GM21576 (cell line): ENCODE results near the gene NUDT1.

Experiments
- ATAC-seq: cut with Tn5 transposase; IDR thresholded peaks from one replicate; pipeline ENCODE4 v1.9.1; 2021; ENCODE audit warnings: mild to moderate bottlenecking, moderate library complexity; ENCODE audit not compliant: unreplicated experiment

The NUDT1 gene

DNA sequence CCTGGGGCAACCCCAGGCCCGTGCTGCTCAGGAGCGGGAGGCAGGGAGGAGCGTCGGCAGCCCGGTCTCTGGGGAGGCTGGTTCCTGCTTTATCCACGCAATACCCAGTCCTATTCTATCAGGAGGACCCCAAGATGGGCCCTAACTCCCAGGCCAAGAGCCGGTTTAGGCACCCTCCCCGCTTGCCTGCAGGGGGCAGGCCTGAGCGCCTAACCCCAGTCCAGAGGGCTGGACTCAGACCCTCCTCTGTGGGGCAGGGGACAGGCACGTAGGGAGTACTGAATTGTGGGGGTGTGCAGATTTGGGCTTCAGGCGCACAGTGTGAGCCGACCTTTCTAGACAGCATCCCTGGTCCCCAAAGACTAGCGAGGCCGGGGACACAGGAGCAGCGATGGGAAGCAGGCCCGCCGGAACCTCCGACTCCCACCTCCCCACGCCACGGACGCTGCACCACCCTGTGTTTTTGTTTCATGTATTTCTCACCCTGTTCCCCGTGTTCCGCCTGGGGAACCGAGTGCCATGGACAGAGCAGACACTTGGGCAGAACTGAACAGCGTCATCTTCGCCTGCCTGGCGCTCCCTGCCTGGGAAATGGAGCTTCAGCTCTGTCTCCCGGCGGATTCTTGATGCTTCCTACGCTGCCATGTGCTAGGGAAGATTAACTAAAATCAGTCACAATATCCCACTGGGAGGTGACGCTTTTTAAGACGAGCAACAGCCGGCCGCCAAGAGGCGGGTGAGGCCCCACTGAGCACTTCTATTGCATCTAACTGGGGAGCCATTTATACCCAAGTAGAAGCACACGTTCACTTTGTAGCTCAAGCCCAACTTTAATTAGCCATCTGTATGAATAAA is 5.3 kb downstream of the NUDT1 start:
- no peak for ATAC-seq

DNA sequence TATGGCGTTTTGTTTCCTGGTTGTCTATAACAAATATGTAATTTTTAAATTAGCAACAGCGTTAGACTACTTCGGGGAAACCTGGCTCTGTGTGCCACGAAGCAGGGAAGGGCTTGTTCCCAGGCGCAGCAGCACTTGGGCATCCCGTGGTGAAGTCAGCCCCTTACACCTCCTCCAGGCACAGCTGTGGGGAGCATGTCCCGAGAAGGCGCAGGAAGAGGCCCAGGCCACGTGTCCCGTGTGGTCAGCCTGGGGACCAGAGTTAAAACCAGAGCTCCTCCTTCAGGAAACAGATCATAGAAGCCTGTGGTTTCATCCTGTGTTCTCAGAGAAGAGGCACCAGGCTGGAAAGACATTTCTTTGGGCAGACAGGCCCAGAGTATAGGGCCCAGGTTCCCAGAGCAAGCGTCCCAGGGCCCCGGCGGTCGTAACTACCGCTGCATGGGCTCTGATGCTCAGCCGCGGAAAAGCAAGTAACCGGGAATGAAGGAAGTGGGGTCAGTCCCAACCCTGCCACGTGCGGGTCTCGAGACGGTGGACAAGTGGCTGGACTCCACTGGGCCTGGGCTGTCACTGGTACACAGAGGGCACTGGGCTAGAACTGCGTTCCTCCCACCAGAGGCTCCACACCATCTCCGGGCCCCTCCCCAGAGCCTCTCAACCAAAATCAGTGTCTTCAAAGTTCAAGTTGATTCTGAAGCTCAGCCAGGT is 7.1 kb downstream of the NUDT1 start:
- peak; percentile 62 for ATAC-seq

DNA sequence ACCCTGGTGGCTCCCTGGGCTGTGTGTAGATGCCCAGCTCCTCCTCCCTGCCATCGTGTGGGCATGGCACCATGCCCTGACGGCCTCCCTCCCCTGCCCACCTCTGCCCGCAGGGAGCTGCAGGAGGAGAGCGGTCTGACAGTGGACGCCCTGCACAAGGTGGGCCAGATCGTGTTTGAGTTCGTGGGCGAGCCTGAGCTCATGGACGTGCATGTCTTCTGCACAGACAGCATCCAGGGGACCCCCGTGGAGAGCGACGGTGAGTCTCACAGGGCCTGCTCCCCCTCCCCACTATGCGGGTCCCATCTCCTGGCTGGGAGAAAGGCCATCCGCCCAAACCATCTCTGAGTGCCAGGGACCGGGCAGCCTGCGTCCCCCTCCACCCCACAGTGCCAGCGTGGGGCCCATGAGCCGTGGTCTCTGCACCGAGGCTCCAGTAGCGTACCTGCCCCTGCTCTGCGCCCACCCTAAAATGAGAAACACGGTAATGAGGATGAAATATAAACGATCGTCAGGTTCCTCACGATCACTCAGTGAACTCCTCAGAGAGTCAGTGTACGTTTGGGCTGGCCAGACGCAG is 7.8 kb downstream of the NUDT1 start:
- ATAC-seq, result no peak

DNA sequence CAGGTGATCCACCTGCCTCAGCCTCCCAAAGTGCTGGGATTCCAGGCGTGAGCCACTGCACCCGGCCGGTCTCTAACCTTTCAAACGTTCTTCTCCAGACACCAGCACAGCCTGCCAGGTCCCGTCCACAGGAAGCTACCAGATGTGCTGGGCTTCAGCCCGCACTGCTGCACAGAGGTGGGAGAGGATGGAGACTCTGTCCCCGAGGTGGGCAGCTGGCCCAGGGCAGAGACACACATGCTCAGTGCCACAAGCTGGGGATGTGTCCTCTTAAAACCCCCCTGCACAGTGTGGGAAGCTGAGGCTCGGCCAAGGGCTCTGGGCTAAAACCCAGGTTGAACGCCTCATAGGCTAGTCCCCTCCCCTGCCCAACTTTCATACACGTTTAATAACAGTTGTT is 9.4 kb downstream of the NUDT1 start:
- no peak for ATAC-seq

DNA sequence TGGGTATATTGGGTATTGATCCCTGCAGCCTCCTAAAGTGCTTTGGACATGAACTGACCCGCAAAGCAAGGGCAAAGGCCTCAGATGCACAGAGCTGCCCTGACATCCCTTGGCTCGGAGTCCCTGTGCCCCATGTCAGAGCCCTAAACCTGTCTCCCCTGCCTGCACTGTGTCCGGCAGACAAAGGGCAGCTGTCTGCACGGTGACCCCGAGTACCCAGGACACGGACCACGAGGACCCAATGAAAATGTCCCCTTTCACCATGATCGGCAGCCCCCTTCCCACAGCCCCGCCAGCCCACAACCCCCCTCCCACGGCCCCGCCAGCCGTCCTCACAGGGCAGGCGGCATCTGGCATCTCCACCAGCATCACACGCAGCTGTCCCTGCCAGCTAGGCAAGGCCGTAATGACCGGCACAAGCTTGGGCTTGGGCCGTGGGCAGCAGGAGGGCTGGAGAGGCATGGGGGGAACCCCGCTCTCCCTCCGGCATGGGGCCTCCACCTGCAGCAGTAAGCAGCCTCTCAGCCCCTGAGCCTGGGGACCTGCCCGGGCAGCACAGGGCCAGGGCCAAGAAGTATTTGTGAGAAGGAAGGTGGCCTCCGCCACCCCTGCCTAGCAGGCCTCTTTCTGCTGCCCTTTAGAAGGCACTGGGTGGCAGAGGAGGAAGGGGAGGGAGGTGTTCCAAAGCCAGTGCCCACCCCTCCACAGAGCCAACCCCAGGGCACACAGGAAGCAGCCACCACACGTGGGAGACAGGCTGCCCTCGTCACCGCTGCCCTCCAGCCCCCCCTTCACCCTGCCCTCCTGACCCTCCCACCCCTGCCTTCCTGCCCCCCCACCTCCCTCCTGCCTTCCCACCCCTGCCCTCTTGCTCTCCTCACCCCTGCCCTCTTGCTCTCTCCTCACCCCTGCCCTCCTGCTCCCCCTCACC is 10.1 kb downstream of the NUDT1 start:
- no peak for ATAC-seq

DNA sequence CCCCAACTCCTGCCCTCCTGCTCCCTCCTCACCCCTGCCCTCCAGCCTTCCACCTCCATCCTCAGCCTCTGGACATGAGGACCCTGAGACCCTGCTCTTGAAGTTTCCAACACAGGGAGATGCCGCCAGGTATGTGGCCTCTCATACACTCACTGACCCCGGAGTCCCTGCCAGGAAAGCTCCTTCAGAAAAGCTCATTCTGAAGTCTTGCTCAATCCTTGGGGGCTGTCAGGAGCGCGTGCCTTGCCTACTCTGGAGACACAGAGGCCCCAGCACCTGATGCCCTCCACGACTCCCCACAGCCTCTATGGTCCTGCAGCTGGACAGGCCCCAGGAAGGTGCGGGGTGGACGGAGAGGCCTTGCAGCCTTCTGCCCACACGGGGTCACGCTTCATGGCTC is 11.0 kb downstream of the NUDT1 start:
- no peak for ATAC-seq

DNA sequence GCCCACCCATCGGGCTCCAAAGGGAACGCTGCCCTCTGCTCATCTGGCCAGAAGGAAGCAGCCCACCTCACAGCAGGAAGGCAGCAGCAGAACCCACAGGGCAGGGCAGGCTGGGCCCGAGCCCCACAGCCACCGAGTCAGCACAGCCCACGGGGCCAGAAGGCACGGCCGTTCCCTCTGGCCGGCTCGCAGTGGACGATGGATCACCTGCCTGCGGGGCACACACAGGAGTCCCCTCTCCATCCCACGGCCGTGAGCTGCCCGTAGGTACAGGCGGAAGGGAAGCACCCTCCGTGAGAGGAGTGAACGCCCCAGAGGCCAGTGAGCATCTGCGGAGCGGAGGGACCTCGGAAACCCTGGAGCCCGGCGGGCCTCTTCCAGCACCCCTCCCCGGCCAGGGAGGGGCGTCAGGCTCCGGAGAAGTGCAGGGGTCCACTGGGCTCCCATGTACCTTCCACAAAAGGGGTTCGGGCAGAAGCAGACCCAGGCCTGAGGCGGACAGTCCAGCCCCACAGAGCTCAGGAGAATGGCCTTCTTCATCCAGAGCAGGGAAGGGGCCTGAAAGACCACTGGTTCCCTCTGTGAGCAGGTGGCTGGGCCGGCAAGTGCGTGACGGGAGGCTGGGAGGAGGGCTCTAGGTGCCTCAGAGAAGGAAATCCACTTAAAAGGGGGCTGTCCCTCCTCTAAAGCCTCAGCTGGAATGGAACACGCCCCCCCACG is 11.7 kb downstream of the NUDT1 start:
- ATAC-seq, result no peak

DNA sequence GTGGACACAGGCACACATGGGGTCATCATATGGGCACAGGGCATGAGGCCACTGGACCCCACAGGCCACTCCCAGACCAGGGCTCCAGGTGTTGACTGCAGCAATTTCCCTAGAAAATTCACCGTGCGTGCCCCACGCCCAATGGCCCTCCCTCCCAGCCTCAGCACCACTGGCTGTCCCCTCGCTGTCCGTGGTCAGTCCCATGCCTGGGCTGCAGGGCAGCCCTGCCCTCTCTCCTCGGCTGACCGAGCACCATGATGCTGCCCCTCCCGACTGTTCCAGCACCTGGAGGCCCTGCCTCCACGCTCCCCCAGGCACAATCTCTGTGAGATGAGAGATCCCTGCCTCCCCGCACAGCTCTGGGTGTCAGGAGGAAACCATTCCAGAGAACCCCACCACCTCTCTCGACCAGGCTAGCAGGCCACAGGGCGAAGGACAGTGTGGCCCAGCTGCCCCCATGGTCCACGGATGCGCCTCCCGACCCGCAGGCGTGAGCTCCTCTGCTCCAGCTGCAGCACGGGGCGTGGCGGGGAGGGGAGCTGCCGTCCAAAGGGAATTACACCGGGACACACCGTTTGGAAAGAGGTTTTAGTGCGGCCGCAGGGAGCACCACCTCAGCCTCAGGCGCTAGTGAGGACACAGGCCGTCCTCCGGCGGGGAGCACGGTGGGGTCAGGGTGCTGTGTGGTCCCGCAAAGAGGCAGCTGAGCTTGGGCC is 12.6 kb downstream of the NUDT1 start:
- ATAC-seq, result no peak

DNA sequence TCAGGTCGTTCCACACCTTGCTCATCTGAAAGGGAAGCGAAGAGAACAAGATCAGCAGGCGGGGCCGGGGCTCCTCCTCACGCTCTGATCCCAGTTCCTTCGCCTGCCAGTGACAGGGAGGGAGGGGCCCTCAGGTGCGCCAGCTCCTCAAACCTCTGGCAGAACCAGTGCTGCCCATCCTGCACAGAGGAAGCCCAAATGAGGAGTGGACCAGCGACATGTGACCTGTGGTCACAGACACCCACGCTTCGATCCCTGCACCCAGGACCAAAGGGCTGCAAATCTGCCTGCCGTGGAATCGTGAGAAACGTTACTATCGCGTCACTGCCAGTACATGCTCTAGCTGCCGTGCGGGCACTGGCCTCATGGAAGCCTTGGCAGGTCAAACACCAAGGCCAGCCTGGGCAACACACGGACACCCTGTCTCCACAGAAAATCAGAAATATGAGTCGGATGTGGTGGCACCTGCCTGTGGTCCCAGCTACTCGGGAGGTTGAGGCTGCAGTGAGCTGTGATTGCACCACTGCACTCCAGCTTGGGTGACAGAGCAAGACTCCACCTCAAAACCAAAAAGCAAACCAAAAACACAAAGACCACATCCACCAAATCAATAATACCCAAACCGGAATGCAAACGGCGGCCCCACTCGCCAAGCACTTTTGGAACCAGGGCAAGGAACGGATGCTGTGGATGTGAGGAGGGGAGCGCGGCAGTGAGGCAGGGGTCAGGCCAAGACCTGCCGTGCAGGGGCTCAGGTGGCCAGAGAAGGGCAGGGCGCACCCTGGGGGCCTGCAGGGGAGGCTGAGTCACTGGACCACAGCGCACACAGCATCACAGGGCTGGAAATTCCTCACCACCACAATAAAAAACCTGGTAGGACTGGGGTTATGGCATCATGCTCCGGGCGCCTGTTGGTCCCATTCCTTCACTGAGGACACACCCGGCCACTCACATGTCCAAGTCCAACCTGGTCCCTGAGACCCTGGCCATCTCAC is 13.4 kb downstream of the NUDT1 start:
- no peak for ATAC-seq

DNA sequence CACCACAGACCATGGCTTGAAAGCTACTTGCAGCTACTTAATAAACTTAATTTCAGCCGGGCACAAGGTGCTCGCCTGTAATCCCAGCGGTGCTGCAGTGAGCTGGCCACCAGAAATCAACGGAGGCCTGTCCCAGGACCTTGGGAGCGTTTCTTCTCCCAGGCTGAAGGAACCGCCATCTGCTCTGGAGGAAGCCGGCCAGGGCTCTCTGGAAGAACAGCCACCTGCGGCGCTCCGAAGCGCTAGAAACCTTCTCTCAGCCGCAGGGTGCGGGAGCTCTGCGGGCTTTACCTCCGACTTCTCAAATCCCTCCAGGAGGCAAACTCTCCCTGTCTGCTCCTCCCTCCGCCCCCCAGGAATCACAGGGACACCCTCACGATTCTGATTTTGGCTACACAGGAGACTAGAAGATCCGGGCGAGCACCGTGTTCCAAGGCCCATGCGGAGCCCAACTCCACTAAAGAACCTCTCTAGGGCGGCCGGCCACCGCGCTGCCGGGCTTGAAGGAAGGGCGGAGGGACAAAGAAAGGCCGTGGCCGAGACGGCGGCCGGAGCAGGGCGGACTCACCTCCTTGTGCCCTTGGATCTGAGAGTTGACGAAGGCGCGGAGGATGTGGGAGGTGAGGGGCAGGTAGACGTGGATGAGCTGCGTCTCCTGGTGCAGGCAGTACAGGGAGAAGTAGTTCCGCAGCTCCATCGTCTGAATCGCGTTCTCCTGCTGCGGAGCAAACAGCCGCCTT is 14.4 kb downstream of the NUDT1 start:
- ATAC-seq, result no peak

DNA sequence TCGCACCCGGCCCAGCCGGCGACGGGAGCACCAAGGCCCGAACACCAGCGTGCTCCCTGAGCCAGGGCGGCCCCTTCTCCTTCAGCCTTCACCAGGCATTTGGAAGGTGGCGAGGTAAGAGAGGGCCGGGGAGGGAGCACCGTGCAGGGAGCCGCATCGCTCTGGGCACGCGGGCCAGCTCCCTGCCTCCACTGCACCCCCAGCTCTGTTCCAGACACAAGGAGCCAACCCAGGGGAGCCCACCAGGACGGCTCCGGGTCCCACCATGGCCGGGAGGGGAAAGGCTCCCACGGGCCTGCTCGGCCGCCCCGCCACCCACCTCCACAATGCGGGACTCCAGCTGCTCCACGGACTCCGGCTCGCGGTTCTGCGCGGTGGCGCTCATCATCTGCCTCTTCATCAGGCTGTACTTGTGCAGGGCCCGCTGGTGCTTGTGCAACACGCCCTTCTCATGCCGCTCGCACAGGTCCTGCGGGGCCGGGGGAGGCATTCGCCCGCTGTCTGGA is 15.1 kb downstream of the NUDT1 start:
- ATAC-seq, result no peak

DNA sequence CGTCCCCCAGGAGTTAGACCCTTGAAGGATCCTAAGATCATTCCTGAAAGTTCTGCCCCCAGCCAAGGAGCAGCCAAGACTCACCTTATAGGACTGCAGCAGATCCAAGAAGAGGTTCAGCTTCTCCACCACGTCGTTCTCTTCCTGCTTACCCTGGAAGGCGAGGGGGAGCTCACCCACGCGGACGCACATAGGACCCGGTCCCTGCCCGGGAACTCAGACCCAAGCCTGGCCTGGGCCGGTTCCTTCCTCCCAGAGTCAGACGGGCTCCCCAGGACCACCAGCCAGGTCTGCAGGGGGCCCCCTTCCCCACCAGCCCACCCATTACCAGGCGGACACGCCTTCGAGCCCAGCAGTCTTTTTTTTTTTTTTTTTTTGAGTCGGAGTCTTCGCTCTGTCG is 15.6 kb downstream of the NUDT1 start:
- no peak for ATAC-seq

DNA sequence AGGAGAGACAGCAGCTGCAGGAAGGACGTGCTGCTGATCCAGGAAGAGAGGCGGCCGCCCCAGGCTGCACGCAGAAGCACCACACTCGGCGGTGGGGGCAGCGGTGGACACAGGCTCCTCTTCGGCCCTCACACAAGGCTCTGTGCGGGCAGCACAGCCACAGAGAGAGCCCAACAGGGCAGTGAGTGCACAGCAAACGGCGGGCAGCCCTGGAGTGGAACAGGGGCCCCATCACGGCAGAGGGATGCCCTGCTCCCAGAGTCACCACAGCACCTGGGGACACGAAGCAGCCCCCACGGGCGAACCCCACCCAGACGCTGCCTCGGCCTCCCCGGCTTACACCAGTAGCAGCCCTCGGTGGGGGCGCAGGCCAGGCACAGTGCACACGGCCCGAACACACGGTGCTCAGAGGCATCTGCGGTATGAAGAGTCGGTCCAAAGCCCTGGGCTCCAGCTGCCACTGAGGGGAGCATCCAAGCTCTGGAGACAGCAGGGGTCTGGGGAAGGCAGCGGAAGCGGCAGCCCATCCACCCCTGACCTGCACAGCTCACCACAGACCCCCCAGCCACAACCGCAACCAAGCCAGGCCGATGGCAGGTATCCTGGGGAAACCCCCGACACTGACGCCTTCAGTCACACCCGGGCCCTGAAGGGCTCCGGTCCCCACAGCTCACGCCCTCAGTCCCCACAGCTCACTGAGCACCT is 16.8 kb downstream of the NUDT1 start:
- ATAC-seq, result peak; percentile 61

DNA sequence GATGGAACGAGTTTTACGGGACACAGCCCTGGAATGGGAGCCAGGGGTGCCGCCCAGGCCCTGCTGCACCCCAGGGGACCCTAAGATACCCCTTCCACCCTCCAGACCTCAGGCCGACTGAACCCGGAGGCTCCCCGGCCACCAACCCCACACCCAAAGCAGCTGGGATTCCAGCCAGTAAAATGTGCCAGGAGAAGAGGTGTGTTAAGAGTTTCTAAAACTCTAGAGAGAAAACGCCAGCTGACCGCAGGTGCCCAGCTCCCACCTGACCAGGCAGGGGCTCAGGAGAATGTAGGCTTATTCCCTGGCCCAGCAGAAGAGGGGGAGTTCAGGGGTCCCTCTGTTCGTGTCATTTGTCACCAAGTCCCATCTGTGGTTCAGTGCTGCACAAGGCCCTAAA is 17.5 kb downstream of the NUDT1 start:
- no peak for ATAC-seq

DNA sequence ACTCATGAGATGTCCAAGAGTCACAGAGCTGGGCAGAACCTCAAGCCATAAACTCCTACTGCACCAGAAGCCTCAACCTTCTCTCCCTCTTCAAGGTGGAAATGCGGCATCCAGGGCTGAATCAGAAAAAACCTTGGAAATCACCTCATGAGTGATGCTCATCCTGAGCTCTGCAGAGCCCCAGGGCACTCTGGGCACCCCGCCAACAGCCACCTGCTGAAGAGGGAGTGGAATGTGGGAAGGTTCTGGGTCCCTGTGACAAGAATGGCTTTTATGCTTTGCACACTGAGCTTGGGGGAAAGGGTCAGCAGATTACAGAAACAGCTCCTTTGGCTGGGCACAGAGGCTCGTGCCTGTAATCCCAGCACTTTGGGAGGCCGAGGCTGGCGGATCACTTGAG is 18.8 kb downstream of the NUDT1 start:
- no peak for ATAC-seq

DNA sequence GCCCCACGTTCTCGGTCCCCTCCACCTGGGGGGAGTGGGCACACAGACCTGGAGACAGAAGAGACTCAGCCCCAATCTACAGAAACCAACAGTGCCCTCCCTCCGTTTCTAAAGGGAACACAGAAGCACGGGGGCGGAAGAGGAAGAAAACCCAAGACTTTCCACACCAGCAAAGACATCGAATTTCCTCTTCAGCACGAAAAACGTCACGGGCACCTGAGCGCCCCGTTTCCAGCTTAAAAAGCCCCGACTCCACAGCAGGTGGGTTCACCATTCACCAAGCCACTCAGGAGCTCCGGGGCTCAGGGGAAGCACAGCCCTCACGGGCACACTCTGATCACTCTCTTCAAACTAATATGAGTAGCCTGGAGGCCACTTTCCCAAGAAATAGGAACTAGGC is 19.6 kb downstream of the NUDT1 start:
- no peak for ATAC-seq

DNA sequence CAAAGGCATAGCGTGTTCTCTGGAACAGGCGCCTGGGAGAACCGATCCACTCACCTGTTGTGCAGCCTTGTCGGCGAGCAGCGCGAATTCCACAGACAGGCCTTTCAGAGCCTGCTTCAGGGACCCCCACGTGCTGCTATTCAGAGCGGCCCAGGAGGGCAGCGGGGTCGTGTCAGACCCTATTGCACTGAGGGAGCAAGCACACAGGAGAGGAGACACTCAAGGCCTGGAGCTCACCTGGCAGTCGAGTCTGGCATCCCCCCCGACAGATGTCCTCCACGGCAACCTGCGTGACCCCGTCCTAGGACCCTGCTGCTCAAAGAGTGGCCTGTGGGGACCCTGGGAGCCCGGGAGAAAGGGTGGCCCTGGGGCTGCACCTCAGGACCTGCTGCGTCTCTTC is 21.1 kb downstream of the NUDT1 start:
- ATAC-seq, result no peak
